Testis (tissue), 2 donors: ENCODE data around the gene FOXN1.

Experiments
- CTCF ChIP-seq, 3 experiments: fragments of 450-650 bp in 2 of 3; fragments of 200-600 bp in 1 of 3; sonication (generic) in 1 of 3; IDR thresholded peaks; one replicate each; pipeline ENCODE4 v1.5.1; 2016 to 2019; ENCODE audit warnings: antibody characterized with exemption in 3 of 3, mild to moderate bottlenecking in 2 of 3, moderate library complexity in 1 of 3
- POLR2A ChIP-seq: fragments of 450-650 bp; IDR thresholded peaks from one replicate; pipeline ENCODE4 v1.6.1; 2017; ENCODE audit warnings: antibody characterized with exemption, mild to moderate bottlenecking, moderate library complexity

GRCh38 chr17:28460901-28461300 is 45.2 kb upstream of the FOXN1 start:
- TF ChIP-seq CTCF (IDR thresholded peaks at IDR 0.05) (no peak), POLR2A (no peak)
